Stimulated activated CD8-positive, alpha-beta memory T cell treated with anti-CD3 and anti-CD28 coated beads, Interleukin-12 subunit alpha, Interleukin-12 subunit beta, amount 100 ng/mL, for 4 hours (primary cell): ENCODE results near the gene MEGF11.

ENCODE experiments used
- DNase-seq: peaks from one replicate; pipeline ENCODE4 v3.0.0-alpha.2; 2020; ENCODE audit warnings: low read depth

Gene MEGF11

DNA sequence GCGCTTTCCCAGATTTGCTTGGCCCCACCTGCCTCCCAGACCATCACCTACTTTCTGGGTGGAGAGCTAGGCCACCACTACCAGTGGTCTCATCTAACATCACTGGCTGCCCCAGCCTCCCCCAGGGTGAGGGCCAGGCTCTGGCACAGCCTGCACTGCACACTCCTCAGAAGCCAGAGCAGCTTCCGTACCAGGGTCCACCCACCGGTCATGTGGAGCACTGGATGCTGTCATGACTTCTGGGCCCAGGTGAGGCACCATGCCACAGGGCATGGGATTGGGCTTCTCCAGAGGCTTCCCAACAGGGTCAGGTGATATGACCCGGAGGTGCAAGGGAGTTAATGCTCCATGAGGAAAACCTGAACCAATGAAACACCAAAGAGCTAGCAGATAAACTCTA, 14.0 kb downstream of the MEGF11 start:
- DNase-seq, result no peak

DNA sequence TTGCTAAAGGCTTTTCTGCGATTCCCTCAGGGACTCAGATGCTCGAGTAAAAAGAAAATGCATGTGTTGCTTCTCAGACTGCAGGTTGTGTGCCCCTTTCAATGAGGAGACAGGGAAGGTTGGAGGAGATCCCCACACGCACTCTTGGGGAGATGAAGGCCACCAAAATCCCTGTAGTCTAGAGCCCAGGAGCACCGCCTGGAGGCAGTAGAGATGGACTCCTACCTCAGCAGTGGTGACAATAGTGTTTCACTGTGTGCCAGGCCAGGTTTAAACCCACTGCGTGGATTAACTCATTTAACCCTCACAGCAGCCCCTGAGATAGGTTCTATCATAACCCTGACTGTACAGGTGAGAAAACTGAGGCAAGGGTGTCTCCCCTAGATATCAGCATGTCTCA, 15.2 kb downstream of the MEGF11 start:
- DNase-seq, result no peak

DNA sequence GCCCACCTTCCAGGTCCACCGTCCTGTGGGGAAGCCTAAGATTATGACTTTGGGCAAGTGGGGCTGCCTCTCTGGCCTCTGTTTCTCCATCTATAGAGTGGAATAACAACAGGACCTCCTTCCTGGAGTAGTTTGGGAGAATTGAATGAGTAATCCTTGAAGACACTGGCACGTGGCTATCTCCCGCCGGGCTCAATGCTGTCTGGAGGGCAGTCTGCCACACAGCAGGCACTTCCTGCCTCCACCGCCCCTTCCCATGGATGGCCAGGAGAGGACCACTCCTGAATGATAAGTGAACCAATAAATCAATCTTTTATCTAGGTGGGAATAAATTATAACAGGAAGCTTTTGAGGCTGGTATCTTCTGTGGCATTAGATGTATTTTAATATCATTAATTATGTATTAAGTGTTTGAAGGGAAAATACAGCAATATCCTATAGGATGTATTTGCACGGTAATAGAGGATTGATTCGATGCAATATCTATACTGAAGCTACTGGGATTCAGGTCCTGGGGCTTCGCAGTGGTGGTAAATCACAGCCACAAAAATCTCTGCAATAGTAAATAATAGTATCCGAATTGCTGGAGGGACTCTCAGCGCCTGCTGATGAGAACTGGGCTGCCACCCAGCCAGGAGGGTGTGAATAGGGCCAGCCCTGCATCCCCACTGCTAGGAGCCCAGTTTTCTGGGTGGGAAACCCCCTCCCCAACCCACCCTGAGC, 15.9 kb downstream of the MEGF11 start:
- DNase-seq, result no peak

DNA sequence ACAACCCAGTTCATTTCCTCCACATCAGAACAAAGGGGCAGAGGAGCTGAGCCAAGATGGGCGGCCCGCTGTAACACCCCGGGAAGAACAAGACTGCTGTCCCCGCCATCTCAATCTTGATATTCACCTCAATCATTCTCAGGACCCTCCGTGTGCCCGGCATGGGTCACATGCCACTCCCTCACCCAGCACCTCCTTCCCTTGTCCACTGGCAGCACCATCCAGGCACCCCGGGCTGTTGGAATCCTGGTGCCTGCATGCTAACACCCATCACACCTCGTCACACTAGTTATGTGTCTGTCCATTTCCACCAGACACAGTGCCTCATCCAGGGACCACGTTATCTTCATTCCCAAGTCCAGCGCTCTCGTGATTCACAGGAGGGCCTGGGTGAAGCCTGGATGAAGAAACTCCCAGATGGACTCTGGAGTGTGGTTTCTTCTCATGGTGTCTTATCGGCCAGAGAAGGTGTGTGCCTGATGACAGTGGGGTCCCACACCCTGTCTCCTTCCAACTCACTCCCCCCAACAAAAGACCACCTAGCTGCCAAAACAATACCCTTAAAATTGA, 16.7 kb downstream of the MEGF11 start:
- no peak for DNase-seq

- DNase-seq, result no peak
Observed at GRCh38 chr15:66235866-66236265, 17.7 kb downstream of the MEGF11 start.

DNA sequence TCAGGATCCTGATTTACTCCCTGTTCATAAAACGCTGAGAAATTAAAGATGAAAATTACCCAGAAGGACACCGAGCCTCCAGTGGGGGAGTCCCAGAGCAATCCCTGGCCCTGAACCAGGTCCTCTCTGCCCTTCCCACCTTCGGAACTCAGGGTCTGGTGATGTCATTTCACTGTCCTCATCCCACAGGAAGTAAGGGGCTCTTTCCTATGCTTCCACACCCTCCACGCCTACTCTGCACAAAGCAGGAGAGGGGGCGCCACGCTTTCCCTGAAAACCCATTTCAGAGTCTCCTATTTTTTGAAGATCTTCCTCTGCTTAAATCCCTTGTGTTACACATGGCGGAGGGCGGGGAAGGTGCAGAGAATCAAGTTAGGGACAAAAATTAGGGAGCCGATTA, 18.8 kb downstream of the MEGF11 start:
- DNase-seq, result no peak

DNA sequence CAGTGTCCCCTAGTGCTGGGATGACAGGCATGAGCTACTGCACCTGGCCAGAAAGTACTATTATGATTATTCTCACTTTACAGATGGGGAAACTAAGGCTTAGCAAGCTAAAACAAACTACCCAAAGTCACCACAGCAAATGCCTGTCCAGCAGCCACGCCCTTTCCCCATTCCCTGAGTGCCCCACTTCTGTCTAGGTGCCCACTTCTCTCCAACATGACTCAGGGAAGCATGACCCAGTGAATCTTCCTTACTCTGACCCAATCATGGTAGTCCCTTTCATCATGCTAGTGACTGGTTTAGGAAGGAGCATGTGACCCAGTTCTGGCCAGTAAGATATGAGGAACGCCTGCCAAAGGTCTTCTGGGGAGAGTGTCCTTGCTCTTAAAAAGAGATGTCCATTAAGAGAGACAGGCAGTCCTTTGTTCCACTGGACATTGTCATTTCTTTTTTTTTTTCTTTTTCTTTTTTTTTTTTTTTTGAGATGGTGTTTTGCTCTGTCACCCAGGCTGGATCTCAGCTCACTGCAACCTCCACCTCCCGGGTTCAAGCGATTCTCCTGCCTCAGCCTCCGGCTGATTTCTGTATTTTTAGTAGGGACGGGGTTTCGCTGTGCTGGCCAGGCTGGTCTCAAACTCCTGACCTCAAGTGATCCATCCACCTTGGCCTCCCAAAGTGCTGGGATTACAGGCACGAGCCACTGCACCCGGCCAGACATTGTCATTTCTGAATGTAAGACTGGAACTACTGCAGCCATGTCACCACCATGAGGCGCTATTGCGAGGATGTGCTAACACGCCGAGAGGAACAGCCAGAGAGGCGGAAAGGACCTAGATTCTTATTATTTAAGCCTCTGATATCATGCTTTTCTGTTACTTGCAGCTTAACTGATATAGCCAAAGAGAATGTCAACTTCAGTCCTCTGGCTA, 19.8 kb downstream of the MEGF11 start:
- DNase-seq, result no peak

- no peak for DNase-seq
Observed at GRCh38 chr15:66232267-66232625, 21.3 kb downstream of the MEGF11 start.

DNA sequence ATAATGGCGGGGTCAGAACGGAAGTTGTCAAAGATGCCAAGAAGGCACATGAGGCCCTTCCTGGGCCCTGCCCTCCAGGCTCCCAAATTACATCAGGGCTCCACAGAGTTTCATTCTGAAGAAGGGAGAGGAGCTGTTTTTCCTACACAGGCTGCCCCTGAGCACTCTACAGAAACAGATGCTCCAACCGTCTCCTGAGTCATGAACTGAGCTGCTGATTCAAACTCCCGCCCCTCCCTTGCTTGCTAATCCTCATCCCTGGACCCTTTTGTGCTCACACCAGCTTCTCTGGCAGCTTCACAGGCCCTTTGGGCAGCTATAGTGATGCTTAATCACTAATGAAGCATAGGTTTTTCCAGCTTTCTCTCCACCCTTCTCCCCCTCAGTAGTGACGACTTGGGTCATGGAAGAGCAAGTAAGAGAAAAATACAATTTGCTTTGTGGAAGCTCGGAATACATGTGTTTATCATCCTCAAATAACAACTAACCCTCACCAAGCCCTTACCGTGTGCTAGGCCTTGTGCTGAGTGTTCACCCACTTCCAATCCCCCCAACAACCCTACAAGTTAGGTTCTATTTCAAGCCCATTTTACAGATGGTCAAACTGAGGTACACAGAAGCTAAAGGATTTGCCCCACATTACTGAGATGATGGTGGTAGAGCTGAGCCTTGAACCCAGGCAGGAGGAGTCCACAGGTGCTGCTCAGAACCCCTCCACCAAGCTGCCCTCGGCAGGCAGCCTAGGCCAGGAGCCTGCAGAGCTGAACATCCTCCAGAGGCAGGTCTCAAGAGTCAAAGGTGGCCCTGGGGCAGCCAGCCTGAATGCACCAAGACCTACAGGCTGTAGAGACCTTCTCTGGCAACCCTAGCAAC, 21.9 kb downstream of the MEGF11 start:
- DNase-seq, result no peak

GRCh38 chr15:66229790-66230465, 23.6 kb downstream of the MEGF11 start:
- no peak for DNase-seq

DNA sequence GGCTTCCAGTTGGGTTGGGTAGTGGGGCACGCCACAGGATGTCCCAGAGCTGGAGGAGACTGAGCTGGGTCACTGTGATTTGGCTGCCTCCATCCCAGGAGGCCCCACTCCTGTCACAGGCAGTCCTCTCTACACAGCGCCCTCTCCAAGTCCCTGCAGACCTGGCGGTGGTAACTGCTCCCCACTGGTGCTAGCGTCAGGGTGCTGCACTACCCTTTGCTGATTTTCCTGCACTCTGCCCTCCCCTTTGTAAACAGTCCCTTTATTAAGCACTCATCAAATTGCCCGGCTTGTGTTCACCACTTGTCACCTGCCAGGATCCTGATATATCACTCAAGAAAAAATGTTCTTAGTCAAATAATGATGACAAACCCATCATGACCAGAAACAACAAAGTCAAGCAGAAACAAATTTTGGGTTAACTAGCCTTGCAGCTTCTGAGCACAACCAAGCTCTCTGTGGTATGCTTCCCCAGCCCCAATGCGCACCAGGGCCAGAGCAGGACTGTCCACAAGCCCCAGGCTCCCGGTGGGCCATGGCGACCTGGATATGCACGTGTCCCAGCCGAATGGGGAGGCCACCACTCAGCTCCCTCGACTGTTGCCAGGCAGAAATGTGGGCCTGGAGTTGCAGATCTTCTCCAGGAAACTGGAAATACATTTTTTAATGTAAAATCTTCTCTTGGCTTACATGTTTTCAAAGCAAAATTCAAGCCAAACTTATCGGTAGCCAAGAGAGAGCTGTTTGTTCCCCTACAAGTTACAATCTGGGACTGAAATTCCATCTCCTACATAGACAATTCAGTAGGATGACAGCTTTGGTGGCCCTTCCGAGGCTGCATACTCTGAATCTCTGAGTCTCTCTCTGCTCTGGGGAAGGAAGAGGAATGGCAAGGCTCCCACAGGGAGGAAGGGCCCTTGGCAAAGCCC, 24.5 kb downstream of the MEGF11 start:
- DNase-seq, result no peak

- no peak for DNase-seq
Observed at GRCh38 chr15:66226736-66227135, 26.8 kb downstream of the MEGF11 start.

DNA sequence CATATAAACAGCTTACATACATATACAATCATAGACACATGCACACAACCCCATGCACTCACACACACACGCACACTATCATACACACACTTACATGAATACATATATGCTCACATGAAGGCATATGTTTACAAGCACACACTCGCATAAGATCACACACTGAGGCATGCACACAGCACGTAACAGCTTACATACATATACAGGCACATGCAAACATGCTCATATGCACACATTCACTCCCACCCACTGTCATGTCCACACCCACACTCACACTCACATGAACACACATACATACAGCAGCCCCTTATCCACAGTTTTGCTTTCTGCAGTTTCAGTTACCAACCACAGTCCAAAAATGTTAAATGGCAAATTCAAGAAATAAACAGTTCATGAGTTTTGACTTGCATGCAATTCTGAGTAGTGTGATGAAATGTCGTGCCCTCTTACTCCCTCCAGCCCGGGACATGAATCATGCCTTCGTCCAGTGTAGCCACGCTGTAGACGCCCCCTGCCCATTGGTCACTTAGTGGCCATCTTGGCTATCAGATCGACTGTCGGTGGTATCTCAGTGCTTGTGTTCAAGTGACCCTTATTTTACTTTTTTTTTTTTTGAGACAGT, 27.8 kb downstream of the MEGF11 start:
- no peak for DNase-seq

- DNase-seq, result no peak
Observed at GRCh38 chr15:66224946-66225345, 28.6 kb downstream of the MEGF11 start.

DNA sequence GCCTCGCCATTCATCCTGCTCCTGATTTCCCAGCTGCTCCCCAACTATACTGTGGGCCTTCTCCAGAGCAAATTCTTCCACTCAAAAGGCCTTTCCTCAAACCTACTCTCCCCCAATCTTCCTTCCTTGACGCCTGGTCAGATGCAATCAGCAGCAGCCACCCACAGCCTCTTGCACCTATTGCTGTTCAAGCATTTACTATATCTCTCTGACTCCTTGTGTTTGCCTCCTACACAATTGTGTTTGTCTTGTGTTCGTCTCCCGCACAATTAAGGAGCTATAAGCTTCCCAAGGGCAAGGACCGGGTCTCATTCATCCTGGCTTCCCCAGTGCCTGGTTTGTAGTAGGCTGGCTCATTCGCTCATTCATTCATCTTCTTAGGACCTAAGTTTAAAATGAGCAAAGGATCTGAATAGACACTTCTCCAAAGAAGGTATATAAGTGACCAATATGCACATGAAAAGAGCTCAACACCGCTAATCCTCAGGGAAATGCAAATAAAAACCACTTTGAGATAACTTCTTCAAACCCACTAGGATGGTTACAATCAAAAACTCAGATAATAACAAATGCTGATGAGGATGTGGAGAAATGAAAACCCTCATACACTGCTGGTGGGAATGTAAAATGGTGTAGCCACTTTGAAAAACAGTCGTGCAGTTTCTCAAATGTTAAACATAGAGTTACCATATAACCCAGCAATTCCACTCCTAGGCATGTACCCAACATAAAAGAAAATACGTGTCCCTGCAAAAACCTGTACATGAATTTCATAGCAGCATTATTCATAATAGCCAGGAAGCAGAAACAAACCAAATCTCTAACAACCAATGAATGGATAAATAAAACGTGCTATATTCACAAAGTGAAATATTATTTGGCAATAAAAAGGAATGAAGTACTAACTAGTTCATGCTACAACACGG, 31.0 kb downstream of the MEGF11 start:
- DNase-seq, result no peak

- no peak for DNase-seq
Observed at GRCh38 chr15:66221126-66221525, 32.4 kb downstream of the MEGF11 start.

DNA sequence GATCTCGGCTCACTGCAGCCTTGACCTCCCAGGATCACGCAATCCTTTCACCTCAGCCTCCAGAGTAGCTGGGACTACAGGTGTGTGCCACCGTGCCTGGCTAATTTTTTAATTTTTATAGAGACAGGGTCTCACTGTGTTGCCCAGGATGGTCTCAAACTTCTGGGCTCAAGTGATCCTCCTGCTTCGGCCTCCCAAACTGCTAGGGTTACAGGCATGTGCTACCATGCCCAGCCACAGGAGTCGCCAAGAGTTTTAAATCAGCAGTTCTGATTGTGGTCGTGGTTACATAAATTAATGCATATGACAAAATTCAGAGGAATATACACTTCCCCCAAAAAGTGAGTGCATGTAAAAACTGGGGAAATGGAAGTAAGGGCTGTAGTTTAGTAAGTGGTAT, 32.9 kb downstream of the MEGF11 start:
- no peak for DNase-seq

DNA sequence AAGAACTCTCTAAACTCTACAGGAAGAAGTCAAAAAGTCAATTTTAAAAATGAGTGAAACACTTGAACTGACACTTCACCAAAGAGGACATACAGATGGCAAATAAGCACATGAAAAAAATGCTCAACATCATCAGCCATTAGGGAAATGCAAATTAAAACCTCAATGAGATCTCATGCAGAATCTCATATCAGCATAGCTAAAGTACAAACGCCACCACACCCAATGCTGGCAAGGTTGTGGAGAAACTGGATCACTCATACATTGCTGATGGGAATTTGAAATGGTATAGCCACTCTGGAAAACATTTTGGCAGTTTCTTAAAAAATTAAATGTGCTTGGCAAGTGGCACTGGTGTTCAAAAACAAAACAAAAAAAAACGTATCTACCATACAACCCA, 34.2 kb downstream of the MEGF11 start:
- DNase-seq, result no peak

- DNase-seq, result no peak
Observed at GRCh38 chr15:66216806-66217205, 36.7 kb downstream of the MEGF11 start.
